GDM1 (cell line): Measurements from ENCODE around the gene CCT5.
"Not testable (repeated sequence)": the region's sequence is repeated elsewhere in the genome, so short reads cannot be mapped to it uniquely, and the experiment has no call there.

Experiments used
- DNase-seq: peaks from one replicate; lab custom pipeline; 2025; lab: John Stamatoyannopoulos, UW

Gene CCT5

GRCh38 chr5:10277773-10278630 lies 27.9 kb downstream of the CCT5 start:
- DNase-seq = no peak

- no peak for DNase-seq
These were observed 28.7 kb downstream of the CCT5 start for GRCh38 chr5:10278658-10279279.

GRCh38 chr5:10279328-10279727 lies 29.2 kb downstream of the CCT5 start:
- DNase-seq = no peak

- DNase-seq = no peak
These were observed 30.0 kb downstream of the CCT5 start for GRCh38 chr5:10279925-10280720.

GRCh38 chr5:10283927-10284635 lies 34.0 kb downstream of the CCT5 start:
- peak; percentile 61 for DNase-seq

- not testable (repeated sequence) for DNase-seq
These were observed 35.3 kb downstream of the CCT5 start for GRCh38 chr5:10285362-10285761.

GRCh38 chr5:10286162-10286861 lies 36.2 kb downstream of the CCT5 start:
- DNase-seq = no peak

- DNase-seq = no peak
These were observed 36.8 kb downstream of the CCT5 start for GRCh38 chr5:10286862-10287227.

- DNase-seq = no peak
These were observed 38.6 kb downstream of the CCT5 start for GRCh38 chr5:10288592-10289219.

- DNase-seq = no peak
These were observed 39.3 kb downstream of the CCT5 start for GRCh38 chr5:10289353-10289752.

- no peak for DNase-seq
These were observed 39.9 kb downstream of the CCT5 start for GRCh38 chr5:10289991-10290390.

GRCh38 chr5:10290438-10290837 lies 40.4 kb downstream of the CCT5 start:
- no peak for DNase-seq

- DNase-seq = no peak
These were observed 41.7 kb downstream of the CCT5 start for GRCh38 chr5:10291692-10292339.

- DNase-seq = no peak
These were observed 44.0 kb downstream of the CCT5 start for GRCh38 chr5:10293907-10294662.

- no peak for DNase-seq
These were observed 45.7 kb downstream of the CCT5 start for GRCh38 chr5:10295619-10296326.

GRCh38 chr5:10297646-10298204 lies 47.6 kb downstream of the CCT5 start:
- no peak for DNase-seq

GRCh38 chr5:10300246-10300645 lies 50.2 kb downstream of the CCT5 start:
- no peak for DNase-seq

- DNase-seq = no peak
These were observed 51.2 kb downstream of the CCT5 start for GRCh38 chr5:10301266-10301665.
